ENCODE measurements around the gene KCNQ1. TPM values are rescaled to one million over a fixed set of nuclear protein-coding genes. Genes with fewer than 3 reads are reported as not detected.

KCNQ1 gene
- total and polyA plus RNA-seq, 2 of the 13 experiments (the other 11 are each of a cell fraction or from before 2014, with no cell fraction given): 0.02 to 0.08 TPM

DNA sequence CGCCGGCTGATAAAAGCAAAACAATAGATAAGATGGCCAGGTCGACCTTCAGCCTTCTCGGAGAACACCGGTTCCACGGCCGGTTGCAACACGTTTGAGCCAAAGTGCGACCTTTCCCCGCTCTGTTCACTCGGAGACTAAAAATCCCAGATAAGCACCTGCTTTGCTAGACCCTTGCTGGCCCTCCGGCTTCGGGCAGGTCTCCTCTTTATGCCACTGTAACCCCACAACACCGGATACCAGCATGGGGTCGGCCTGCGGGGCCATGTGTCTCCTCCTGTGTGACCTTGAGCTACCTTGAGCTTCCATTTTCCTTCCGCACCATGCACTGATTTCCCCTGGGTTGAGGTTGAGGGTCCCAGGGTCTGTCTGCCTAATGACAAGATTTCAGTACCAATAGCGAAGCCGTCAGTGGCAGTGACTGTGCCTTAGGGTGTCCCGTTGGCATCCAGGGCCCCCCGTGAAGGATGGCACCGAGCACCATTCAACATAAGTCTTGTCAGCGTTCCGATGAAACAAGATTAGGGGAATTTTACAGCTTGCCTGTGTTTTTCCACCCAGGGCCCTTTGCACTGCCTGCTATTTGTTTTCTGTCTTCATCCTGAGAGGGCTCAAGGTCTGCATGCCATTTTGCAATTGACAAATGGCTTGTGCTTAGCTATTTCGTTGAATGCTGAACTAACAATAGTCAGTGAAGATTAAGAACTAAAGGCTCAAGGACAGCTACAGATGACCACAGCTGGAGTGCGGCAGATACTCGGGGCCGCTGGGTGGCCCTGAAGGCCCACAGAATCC lies 118.6 kb downstream of the KCNQ1 start (continued):
- TF ChIP-seq, protein P1, sequence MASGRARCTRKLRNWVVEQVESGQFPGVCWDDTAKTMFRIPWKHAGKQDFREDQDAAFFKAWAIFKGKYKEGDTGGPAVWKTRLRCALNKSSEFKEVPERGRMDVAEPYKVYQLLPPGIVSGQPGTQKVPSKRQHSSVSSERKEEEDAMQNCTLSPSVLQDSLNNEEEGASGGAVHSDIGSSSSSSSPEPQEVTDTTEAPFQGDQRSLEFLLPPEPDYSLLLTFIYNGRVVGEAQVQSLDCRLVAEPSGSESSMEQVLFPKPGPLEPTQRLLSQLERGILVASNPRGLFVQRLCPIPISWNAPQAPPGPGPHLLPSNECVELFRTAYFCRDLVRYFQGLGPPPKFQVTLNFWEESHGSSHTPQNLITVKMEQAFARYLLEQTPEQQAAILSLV (CRISPR knock-in tag; IDR thresholded peaks at IDR 0.05; ENCODE audit: borderline replicate concordance): no peak
- TF ChIP-seq SP1 (IDR thresholded peaks at IDR 0.05): no peak
- TF ChIP-seq SP1 (CRISPR knock-in tag; IDR thresholded peaks at IDR 0.05): no peak
- TF ChIP-seq ZSCAN30 (CRISPR knock-in tag; IDR thresholded peaks at IDR 0.05): 0 out of 2 replicates have a peak, but pooled peaks have one; percentile 58
- TF ChIP-seq NAIF1 (CRISPR knock-in tag; IDR thresholded peaks at IDR 0.05; ENCODE audit: borderline replicate concordance): no peak
- TF ChIP-seq, protein P2, sequence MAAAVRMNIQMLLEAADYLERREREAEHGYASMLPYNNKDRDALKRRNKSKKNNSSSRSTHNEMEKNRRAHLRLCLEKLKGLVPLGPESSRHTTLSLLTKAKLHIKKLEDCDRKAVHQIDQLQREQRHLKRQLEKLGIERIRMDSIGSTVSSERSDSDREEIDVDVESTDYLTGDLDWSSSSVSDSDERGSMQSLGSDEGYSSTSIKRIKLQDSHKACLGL (CRISPR knock-in tag; IDR thresholded peaks at IDR 0.05): peak; percentile 37; the same call in 1 of the 2 replicates
- TF ChIP-seq NR2F6 (IDR thresholded peaks at IDR 0.05): peak; percentile 63
- TF ChIP-seq NR2F6 (CRISPR knock-in tag; IDR thresholded peaks at IDR 0.05): peak; percentile 76
- no peak for TF ChIP-seq SMAD1 (CRISPR knock-in tag; IDR thresholded peaks at IDR 0.05; ENCODE audit: borderline replicate concordance, low read depth)
- no peak for TF ChIP-seq ZNF660 (CRISPR knock-in tag; IDR thresholded peaks at IDR 0.05; ENCODE audit: borderline replicate concordance, low read depth)
- TF ChIP-seq, protein P3, sequence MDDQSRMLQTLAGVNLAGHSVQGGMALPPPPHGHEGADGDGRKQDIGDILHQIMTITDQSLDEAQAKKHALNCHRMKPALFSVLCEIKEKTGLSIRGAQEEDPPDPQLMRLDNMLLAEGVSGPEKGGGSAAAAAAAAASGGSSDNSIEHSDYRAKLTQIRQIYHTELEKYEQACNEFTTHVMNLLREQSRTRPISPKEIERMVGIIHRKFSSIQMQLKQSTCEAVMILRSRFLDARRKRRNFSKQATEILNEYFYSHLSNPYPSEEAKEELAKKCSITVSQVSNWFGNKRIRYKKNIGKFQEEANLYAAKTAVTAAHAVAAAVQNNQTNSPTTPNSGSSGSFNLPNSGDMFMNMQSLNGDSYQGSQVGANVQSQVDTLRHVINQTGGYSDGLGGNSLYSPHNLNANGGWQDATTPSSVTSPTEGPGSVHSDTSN (CRISPR knock-in tag; IDR thresholded peaks at IDR 0.05; ENCODE audit: borderline replicate concordance): no peak
- no peak for TF ChIP-seq ZNF564 (CRISPR knock-in tag; IDR thresholded peaks at IDR 0.05)
- TF ChIP-seq, protein P4, sequence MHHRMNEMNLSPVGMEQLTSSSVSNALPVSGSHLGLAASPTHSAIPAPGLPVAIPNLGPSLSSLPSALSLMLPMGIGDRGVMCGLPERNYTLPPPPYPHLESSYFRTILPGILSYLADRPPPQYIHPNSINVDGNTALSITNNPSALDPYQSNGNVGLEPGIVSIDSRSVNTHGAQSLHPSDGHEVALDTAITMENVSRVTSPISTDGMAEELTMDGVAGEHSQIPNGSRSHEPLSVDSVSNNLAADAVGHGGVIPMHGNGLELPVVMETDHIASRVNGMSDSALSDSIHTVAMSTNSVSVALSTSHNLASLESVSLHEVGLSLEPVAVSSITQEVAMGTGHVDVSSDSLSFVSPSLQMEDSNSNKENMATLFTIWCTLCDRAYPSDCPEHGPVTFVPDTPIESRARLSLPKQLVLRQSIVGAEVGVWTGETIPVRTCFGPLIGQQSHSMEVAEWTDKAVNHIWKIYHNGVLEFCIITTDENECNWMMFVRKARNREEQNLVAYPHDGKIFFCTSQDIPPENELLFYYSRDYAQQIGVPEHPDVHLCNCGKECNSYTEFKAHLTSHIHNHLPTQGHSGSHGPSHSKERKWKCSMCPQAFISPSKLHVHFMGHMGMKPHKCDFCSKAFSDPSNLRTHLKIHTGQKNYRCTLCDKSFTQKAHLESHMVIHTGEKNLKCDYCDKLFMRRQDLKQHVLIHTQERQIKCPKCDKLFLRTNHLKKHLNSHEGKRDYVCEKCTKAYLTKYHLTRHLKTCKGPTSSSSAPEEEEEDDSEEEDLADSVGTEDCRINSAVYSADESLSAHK (CRISPR knock-in tag; IDR thresholded peaks at IDR 0.05; ENCODE audit: borderline replicate concordance): no peak
- TF ChIP-seq, protein P5, sequence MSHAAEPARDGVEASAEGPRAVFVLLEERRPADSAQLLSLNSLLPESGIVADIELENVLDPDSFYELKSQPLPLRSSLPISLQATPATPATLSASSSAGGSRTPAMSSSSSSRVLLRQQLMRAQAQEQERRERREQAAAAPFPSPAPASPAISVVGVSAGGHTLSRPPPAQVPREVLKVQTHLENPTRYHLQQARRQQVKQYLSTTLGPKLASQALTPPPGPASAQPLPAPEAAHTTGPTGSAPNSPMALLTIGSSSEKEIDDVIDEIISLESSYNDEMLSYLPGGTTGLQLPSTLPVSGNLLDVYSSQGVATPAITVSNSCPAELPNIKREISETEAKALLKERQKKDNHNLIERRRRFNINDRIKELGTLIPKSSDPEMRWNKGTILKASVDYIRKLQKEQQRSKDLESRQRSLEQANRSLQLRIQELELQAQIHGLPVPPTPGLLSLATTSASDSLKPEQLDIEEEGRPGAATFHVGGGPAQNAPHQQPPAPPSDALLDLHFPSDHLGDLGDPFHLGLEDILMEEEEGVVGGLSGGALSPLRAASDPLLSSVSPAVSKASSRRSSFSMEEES (CRISPR knock-in tag; IDR thresholded peaks at IDR 0.05): peak; percentile 71; the same call in 1 of the 2 replicates
- peak; percentile 73; the same call in 1 of the 2 replicates for TF ChIP-seq ARID2 (CRISPR knock-in tag; IDR thresholded peaks at IDR 0.05; ENCODE audit: borderline replicate concordance)
- TF ChIP-seq, protein P6, sequence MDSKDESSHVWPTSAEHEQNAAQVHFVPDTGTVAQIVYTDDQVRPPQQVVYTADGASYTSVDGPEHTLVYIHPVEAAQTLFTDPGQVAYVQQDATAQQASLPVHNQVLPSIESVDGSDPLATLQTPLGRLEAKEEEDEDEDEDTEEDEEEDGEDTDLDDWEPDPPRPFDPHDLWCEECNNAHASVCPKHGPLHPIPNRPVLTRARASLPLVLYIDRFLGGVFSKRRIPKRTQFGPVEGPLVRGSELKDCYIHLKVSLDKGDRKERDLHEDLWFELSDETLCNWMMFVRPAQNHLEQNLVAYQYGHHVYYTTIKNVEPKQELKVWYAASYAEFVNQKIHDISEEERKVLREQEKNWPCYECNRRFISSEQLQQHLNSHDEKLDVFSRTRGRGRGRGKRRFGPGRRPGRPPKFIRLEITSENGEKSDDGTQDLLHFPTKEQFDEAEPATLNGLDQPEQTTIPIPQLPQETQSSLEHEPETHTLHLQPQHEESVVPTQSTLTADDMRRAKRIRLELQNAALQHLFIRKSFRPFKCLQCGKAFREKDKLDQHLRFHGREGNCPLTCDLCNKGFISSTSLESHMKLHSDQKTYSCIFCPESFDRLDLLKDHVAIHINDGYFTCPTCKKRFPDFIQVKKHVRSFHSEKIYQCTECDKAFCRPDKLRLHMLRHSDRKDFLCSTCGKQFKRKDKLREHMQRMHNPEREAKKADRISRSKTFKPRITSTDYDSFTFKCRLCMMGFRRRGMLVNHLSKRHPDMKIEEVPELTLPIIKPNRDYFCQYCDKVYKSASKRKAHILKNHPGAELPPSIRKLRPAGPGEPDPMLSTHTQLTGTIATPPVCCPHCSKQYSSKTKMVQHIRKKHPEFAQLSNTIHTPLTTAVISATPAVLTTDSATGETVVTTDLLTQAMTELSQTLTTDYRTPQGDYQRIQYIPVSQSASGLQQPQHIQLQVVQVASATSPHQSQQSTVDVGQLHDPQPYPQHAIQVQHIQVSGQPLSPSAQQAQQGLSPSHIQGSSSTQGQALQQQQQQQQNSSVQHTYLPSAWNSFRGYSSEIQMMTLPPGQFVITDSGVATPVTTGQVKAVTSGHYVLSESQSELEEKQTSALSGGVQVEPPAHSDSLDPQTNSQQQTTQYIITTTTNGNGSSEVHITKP (CRISPR knock-in tag; IDR thresholded peaks at IDR 0.05; ENCODE audit: low read depth): no peak

All from HepG2 (cell line).